CD4-positive, alpha-beta T cell treated with Interleukin-17A for 1 hour (primary cell): ENCODE data around the gene SLC22A1.
"Not testable (repeated sequence)": the region's sequence is repeated elsewhere in the genome, so short reads cannot be mapped to it uniquely, and the experiment has no call there.

ENCODE experiments used
- DNase-seq: peaks from one replicate; pipeline ENCODE4 v3.0.0-alpha.2; 2020

SLC22A1 gene

DNA sequence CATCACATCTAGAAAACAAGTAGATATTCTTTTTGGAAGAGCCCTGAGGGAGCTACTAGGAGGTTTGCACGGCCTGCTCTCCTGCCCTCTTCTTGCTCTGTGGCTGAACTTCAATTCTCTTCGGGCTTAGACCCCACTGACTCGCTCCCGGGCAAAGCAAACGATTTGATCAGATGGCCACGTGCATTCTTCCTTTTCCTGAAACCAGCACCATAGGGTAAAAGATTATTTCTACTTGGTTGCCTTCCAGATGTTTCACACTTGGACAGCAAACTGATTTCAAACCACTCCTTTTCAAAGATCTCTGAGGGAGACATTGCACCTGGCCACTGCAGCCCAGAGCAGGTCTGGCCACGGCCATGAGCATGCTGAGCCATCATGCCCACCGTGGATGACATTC lies at the start of gene SLC22A1:
TSS of gene SLC22A1 (plus strand) at position 258 of the 400 bp plus-strand sequence. CDS start at position 379, 121 bp downstream.
- no peak for DNase-seq

DNA sequence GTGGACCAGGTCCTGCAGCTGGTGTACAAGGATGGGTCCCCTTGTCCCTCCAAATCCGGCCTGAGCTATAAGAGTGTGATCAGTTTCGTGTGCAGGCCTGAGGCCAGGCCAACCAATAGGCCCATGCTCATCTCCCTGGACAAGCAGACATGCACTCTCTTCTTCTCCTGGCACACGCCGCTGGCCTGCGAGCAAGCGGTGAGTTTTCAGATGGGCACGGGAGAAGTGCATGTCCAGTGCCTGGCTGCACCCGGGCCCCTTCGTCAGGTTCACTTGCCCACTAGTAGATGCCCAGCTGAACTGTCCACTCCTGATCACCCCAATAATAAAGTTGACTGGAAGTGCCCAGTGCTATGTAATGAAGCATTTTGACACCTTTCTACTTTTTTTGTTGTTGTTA lies 48.3 kb upstream of the SLC22A1 start:
- no peak for DNase-seq

DNA sequence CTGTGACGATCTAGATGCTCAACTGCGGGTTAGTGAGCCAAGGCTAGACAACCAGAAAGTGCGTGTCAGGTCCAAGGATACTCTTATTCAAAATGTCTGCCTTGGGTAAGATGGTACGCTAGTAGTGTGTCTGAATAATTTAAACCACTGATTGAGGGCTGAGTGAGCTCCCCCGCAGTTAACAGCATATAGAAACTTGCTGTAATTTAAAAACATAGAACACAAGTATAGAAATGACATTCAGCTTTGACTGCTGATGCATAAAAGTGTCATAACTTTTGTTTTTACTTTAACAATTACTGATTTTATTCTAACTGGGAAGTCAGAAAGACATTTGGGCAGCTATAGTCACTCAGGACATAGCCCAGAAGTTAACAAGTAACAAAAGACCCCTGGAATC lies 45.6 kb upstream of the SLC22A1 start:
- DNase-seq, result no peak

DNA sequence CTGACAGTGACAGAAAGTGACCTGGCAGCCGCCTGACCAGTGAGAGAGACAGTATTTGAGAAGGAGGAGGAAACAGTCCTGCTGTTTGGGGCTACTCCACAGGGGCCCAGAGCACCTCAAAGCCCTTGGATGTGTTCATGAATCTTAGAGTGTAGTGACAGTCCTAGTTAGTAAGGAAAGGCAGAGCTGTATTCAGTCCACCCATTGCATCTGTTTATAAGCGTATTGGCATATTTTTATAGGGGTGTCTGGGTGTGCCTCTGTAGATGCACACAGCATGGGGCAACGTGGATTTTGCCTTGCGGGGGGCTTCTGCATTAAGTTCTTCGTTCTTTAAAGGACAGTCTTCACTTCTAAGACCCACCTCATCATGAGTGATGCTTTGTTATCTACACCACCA lies 44.6 kb upstream of the SLC22A1 start:
- DNase-seq, result no peak

DNA sequence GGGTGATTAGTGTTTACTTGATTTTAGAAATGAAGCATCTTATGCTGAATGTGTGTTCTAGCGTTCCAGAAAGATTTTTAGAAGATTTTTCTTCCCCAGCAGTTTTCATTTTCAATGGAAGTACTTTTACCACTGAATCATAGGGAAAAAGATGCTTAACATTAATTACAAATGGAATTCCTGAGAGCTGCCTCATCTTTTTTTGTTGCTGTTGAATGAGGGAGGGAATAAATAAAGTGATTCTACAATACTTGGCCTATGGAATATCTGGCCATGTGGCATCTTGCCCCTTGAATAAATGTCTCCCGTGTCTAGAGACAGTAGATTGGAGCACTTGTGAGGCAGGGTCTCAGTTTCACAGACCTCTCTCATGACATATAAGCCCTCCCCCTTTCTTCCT lies 44.1 kb upstream of the SLC22A1 start:
- no peak for DNase-seq

DNA sequence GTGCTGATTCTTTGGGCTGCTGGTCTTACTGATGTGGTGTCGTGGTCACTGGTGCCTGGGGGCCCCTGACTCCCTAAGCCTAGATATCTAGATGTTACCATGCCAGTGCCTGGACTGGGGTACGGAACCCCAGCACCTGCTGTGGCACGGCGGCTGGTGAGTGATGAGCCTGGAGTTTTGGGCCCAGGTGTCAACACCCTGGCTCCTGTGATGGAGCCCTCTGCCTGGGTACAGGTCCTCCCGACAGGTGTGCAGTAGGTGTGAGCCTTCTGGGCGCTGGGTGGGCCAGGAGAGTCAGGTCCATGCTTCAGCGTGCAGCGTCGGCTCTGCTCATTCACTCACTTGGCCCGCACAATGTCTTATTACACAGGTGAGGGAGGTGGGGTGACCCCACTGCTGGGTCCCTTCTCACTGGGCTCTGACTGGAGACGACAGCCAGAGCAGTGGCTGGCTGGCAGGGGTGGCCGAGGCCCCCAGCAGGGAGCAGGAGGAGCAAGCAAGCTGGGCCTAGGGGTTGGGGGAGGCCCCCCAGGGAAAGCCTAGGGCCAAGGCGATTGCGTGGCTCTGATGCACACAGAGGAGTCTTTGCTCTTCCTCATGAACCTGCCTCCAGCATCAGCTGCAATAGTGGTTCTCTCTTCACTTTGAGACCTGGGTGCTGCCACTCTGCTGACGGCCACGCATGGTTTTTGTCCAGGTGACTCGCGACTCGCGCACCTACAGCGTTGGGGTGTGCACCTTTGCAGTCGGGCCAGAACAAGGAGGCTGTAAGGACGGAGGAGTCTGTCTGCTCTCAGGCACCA lies 42.5 kb upstream of the SLC22A1 start:
- no peak for DNase-seq

DNA sequence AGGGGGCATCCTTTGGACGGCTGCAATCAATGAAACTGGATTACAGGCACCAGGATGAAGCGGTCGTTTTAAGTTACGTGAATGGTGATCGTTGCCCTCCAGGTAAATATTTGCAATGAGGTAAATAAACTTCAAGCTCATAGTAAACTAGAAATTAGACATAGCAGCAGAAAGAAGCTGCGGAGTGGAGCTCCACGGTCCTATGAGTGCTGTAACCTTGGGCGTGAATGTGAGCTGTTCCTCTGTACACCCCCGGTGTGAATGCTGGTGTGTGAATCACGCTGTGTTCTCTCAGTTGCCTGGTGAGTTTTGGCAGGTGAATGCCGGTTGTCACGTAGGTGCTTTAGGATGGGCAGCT lies 42.0 kb upstream of the SLC22A1 start:
- no peak for DNase-seq

DNA sequence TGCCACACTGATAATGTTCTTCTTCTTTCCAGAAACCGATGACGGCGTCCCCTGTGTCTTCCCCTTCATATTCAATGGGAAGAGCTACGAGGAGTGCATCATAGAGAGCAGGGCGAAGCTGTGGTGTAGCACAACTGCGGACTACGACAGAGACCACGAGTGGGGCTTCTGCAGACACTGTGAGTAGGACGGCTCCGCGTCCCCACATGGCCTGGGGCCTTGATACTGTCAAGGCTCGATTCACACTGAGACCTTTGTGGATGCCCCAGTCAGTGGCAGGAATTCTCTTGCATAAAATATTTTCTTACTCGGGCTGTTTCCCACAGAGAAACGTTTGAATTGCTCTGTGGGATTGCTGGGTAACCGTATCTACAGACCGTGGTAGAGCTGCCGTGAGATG lies 41.5 kb upstream of the SLC22A1 start:
- no peak for DNase-seq

DNA sequence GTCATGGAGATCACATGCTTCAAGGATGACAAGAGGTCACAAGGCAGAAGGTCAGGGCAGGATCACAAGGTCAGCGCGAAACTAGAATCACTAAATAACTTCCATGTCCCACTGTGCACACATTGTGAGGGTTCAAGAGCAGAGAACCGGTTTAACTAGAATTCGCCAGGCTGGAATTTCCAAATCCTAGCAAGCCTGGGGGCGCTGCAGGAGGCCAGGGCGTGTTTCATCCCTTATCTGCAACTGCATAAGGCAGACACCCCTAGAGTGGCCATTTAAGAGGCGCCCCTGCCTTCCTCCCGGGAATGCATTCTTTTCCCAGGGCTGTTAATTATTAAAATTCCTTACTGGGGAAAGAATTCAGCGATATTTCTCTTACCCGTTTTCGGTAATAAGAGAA lies 40.2 kb upstream of the SLC22A1 start:
- no peak for DNase-seq

DNA sequence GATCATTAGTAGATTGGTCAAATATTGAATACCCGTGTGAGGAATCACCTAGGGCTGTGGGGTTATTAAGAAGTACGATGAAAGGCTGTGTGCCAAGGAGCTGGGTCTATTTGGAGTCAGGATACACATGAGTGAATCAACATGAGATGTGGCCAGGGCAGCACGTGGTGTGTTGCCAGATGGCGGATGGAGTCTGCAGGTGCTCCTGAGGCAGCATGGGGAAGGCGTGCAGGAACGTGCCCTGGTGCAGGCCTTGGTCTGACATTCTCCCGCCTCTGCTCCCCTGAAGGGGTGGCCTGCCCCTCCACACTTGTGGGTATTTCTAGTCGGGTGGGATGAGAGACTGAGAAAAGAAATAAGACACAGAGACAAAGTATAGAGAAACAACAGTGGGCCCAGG lies 39.0 kb upstream of the SLC22A1 start:
- DNase-seq, result no peak

DNA sequence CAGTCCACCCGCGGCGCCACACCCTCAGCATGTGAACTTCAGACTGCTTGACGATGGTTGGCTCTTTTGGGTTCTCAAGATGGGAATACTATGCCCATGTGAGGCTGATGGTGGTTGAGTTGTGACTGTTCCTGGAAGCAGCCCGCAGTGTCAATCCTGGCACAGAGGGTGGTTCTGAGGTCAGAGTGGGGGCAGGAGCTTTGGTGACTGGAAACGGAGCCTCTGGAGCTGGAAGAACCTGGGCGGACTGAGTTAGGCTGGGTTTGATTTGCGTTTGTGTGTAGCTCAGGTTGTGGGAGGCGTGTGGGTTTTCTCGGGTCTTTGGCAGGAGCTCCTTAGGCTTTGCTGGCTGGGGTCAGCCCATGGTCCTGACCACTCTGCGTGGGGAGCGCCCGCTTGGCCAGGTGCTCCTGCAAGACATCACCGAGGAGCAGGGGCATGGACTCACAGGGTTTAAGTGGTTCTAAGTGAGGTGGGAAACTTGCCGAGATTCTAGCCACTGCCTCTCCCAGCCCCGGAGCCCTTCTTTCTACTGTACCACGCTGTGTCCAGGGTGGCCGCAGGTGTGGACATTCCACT lies 37.3 kb upstream of the SLC22A1 start:
- DNase-seq, result no peak

DNA sequence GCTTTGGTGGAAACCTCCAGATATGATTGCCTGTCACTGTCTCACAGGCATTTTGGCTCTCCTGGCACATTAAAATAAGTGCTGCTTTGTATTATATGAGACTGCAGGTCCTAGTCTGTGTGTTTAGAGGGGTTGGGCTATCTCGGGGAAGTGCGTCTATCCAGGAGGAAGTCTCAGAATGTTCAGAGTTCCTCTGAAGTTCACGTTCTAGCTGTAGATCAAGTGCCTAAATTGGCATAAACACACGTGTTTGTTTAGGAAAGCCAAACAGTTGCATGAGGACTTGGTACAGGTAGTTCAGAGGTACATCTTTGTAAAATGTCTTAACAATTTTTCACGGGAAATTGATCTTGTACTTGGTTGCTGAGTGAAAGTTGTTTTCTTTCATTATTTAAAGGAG lies 36.4 kb upstream of the SLC22A1 start:
- DNase-seq, result no peak

DNA sequence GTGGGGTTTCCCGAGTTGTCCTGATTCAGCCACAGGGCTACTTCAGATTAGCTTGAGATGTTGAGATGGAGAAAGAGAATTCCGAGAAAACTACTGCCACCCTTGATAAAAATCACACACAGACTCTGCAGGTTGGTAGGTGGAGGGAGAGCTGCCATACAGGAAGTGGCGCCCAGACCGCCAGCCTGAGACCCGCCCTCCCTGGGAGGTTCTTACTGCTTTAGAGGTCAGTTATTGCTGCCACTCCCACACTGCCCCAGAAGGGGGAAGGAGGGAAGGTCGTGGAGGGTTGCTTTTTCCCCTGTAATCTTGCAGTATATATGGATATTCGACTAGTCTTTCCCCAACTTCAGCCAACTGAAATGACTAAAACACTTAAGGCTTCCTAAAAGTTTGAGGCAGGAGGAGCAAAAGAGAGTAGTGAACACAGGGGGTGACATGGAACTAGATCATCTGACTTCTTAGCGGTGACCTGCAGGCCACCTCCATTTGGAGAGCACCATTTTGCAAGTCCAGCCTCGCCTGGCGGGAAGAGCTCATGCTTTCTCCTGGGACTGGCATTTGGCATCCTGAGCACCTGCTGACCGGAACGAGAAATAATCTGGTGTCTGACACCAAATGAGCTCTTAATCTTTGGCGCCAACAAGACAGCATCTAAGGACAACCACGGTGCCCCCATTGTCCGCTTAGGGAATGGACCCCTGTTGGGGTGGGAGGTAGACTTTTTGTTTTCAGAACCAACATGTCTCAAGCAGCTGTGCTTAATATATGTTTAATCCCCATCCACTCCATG lies 35.7 kb upstream of the SLC22A1 start:
- no peak for DNase-seq

DNA sequence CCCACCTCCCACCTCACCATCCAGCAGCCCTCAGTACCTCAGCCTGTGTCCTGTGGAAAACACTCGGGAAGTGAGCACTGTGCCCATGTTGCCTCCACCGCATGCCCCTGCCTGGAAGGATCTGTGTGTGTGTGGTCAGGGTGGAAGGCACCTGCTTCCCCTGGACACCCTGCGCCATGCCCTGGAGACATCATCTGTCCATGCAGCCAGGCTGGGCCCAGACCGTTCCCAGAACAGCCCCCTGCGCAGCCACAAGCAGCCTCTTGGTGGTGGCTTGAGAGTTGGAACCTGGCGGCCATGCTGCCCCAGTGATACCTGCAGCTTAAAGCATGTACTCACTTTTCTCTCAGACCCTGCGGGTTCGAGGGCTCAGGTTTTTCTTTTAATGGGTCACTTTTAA lies 34.9 kb upstream of the SLC22A1 start:
- DNase-seq, result no peak

DNA sequence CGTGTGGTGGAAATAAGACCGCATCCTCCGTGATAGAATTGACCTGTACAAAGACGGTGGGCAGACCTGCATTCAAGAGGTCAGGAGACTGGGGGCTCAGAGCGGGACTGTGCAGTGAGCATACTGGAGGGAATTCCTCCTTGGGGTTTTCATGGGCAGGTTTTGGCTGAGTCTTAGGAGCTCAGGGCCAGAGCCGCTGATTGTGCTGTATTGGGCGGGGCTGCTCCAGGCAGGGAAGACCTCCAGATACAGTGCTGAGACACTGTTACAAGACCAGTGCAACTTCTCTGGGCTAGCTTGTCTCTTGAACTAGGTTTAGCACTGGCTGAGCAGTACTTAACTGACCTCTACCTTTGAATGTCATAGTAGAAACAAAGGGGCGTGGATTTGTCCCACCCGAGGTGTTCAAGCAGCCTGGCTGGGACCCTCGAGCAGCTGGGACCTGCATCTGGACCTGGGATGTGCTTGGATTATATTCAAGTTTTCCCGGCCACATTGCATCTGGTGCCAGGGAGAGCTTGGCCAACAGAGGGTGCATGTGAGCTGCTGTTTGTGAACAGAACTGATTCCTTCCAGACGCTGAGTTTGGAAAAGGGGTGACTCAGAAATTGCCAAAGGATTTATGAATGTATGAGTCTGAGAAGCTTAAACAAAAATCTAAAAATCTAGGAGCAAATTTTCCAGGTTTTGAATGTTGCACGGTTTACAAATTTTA lies 33.4 kb upstream of the SLC22A1 start:
- no peak for DNase-seq

DNA sequence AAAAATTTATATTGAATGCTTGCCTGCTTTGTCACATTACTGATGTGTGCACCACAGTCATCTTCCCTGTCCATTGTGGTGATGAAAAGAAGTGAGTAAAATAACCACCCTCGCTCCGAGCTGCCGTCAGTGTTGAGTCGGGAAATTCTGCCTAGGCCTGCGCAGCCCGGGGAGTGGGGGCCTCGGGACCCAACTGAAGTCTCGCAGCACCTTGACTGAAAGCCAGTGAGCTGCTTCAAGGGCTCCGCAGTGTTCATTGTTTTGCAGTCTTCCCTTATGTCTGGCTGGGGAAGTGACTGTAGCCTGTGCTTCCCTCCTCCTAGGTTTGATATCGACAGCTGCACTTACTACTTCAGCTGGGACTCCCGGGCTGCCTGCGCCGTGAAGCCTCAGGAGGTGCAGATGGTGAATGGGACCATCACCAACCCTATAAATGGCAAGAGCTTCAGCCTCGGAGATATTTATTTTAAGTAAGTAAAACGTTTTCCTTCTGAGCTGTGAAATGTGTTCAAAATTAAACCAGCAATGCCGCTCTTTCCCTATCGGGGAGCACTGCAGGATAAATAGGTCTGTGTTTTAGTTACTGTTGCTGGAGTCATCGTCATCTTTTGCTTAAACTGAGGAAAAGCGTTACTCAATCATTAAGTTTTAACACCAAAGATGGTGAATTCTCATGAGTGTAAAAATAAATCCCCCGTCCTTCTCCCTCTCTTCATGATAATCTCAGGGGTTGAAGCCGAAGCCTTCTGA lies 32.7 kb upstream of the SLC22A1 start:
- no peak for DNase-seq

DNA sequence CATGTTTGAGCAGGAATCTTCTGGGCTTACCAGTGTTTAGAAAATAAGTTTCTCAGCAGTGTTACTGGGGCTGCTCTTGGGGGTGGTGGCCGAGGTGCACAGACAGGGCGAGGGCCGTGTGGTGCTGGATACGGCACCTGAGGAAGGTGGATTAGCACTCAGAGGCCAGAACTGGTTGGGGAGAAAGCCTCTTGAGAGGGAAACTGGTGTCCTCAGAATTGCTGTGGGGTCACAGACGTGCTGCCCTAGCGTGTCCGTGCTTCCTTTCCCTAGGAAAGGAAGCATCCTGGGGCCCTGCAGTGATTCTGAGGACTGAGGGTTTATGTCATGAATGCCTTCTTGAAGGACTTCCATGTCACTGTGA lies 32.1 kb upstream of the SLC22A1 start:
- no peak for DNase-seq

DNA sequence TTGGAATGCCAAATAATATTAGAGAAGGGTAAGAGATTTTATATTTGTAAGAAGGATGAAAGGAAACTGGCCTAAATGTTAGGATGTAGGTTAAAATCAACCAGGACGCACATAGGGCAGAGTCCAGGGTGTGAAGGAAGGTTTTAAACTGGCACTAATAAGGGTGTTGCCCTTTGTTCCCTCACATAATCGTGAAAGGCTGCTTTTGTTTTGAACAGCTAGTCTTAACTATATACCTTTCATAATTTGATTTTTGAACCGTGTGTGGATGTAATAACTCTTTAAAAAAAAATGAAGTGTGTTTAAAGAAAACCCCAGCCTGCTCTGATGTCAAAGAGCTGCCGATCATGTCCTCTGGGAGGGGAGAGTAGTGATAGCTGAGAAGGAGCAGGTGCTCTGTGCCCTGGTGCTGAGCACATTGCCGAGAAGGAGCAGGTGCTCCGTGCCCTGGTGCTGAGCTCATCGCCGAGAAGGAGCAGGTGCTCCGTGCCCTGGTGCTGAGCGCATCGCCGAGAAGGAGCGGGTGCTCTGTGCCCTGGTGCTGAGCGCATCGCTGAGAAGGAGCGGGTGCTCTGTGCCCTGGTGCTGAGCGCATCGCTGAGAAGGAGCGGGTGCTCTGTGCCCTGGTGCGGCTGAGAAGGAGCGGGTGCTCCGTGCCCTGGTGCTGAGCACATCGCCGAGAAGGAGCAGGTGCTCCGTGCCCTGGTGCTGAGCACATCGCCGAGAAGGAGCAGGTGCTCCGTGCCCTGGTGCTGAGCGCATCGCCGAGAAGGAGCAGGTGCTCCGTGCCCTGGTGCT lies 31.0 kb upstream of the SLC22A1 start:
- DNase-seq, result not testable (repeated sequence)

DNA sequence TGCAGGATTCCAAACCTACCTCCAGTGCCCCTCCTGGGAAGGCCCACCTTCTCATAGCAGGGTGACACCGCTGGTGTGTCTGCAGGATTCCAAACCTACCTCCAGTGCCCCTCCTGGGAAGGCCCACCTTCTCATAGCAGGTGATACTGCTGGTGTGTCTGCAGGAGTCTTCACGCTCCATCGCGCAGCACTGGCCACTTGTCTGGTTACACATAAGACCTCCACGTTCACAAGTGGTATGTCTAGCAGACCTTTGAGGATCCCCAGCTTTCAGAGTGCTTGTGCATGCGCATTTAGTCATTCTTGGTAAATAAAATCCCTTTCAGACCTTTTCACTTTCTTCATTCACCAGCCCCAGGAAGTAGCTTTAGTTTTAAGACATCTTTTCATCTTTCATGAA lies 29.4 kb upstream of the SLC22A1 start:
- not testable (repeated sequence) for DNase-seq

DNA sequence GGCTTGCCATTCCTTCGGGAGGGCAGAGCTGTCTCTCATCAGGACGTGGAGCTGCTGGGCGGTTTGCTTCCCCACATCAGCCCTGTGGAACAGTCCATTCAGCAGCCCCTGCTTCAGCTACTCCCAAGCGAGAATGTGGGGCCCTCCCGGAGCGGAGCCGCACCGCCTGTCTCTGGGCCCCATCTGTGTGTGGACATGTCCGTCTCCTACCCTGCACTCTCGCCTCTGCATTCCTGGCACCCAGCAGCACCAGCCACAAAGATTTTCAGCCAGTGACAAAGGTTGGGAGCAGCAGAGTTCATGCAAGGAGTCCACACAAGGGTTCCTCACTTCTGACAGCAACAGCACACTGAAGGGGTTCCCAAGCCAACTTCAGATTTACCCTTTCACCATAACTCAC lies 29.0 kb upstream of the SLC22A1 start:
- DNase-seq, result no peak

DNA sequence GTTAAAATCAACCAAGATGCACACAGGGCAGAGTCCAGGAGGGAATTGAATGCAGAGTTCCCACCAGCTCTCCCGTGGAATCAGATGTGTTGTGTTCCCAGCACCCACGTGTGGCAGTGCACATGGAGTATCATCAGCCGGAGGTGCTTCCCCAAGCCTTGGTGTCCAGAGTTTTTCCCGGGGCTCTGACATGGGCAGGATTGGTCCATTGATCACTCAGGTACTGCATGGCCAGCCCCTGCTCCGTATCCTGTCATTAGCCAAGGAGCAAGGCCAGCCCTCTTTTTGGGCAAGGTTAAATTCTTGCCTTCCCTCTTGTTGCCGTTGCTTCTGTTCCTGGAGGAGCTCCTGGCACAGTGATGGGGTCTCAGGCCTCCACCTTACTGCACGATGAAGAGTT lies 28.6 kb upstream of the SLC22A1 start:
- DNase-seq, result no peak

DNA sequence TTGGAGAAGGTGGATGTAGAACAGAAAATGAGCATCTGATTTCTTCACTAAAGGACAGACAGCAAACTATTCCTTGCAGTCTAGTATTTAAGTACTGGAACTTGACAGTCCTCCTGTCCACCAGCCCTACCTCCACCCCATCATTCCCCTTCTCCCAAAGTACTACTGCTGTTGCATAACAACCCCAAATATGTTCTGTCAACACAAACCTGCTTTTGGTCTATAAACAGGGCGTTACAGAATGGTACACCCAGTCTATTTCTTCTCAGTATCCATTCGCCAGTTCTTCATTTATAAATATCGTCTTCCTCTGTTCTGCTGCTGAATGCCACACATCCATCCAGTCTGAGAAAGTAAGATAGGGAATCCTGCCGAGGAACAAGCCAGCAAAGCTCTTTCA lies 27.7 kb upstream of the SLC22A1 start:
- DNase-seq, result no peak
